Ovary (tissue), 3 donors: ENCODE data around the gene NTRK2.

Source experiments
- CTCF ChIP-seq, 3 donors: fragments of 450-650 bp in 2 of 3; fragments of 200-600 bp in 1 of 3; IDR thresholded peaks; one replicate each; pipeline versions ENCODE4 v1.5.1 to v1.8.0; 2016 to 2022; ENCODE audit warnings: antibody characterized with exemption in 3 of 3, mild to moderate bottlenecking in 1 of 3
- POLR2A ChIP-seq: fragments of 450-650 bp; IDR thresholded peaks from one replicate; pipeline ENCODE4 v1.6.1; 2017; ENCODE audit warnings: antibody characterized with exemption, mild to moderate bottlenecking, moderate library complexity
- donor health status: DM: no; HTN: no; CAD: no.

DNA sequence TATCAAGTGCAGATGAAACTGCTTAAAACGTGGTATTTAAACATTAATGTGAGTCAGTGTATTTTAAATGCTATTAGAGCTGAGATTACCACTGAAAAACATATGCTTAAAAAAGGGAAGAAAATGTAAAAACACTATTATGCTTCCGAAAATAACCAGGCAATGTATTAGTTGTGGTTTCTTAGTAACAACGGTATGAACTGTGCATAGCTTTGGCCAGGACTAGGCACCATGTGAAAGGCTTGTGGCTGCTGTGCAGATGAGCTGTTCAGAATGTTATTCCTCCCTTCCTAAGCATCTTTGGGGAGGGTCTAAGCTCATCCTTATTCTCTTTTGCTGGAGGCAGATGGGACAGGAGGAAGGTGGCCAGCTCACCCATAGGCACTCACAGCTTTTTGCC is 84.9 kb downstream of the NTRK2 start:
- TF ChIP-seq CTCF (IDR thresholded peaks at IDR 0.05) (no peak), POLR2A (no peak)
